Measurements from ENCODE around the gene CAMSAP1.

Gene CAMSAP1

DNA sequence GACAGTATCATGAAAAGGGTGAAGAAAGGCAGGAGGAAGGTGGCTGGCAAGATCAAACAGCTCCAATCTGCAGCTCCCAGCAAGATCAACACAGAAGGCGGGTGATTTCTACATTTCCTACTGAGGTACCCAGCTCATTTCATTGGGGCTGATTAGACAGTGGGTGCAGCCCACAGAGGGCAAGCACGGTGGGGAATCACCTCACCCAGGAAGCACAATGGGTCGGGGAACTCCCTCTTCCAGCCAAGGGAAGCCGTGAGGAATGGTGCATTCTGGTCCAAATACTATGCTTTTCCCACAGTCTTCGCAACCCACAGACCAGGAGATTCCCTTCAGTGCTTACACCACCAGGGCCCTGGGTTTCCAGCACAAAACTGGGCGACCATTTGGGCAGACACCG lies 66.8 kb downstream of the CAMSAP1 start:
- DNase-seq (ENCODE audit: low read depth in 2 of 2) = no peak

DNA sequence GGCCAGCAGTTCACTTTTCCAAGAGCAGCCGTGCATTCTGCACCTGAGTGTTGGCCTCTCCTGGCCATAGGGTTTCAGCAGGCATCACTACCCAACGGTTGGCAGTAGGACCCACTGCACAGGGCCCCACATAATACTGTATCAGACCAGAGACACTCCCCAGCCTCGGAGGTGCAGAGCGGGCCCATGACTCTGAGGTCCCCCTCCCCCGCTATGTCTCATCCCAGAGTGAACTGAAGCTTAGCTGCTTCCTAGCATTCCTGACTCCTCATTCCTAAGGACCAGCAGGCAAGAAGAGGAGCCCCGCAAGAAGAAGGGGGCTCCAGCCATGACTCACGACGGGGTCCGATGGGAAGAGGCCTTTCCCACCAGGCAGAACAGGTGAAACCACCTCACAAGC lies 67.2 kb downstream of the CAMSAP1 start:
- no peak for DNase-seq (ENCODE audit: low read depth in 2 of 2)

GRCh38 chr9:135839516-135839915 lies 67.8 kb downstream of the CAMSAP1 start:
- DNase-seq (ENCODE audit: low read depth in 2 of 2) = no peak

- DNase-seq (ENCODE audit: low read depth in 2 of 2) = no peak
Observed at GRCh38 chr9:135835131-135835530, 72.2 kb downstream of the CAMSAP1 start.

GRCh38 chr9:135833864-135834263 lies 73.5 kb downstream of the CAMSAP1 start:
- no peak for DNase-seq (ENCODE audit: low read depth in 2 of 2)

DNA sequence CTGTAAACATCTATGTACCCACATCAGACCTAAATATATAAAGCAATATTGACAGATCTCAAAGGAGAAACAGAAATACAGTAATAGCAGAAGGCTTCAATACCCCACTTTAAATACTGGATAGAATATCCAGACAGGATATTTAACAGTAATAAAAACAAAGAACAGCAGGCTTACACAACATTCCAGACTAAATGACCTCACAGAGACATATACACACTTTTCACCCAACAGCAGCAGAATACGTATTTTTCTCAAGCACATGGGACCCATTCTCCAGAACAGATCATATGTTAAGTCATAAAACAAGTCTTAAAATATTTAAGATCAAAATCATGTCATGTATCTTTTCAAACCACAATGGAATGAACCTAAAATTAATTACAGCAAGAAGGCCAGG lies 76.8 kb downstream of the CAMSAP1 start:
- no peak for DNase-seq (ENCODE audit: low read depth in 2 of 2)

DNA sequence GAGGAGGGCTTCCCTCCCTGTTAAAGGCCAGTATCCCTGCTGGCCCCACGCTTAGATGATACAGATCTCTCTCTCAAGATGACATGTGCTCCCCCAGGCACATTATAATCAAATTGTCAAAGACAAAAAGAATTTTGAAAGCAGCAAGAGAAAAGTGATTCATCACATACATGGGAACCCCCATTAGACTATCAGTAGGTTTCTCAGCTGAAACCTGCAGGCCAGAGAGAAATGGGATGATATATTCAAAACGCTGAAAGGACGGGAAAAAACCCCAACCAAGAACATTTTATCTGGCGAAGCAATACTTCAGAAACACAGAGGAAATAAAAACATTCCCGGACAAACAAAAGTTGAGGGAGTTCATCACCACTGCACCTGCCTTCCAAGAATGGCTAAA lies 78.7 kb downstream of the CAMSAP1 start:
- DNase-seq (ENCODE audit: low read depth in 2 of 2) = no peak

- DNase-seq (ENCODE audit: low read depth in 2 of 2) = no peak
Observed at GRCh38 chr9:135827866-135828580, 79.3 kb downstream of the CAMSAP1 start.

GRCh38 chr9:135827301-135827700 lies 80.0 kb downstream of the CAMSAP1 start:
- DNase-seq (ENCODE audit: low read depth in 2 of 2) = no peak

DNA sequence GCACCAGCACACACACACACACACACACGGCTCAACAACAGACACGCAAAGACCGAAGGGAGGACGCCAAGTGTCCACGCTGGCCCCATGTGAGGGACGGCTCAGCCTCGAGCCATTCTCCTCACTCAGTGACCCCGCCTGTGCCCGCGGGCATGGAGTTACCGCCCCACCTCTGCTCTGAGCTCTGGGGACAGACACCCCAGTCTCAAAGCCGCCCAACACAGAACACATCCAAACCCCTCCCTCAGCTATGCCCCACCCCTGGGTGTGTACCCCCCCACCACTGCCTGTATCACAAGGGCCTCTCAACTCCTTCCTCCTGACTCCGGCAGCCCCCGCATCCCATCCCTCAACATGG lies 81.2 kb downstream of the CAMSAP1 start:
- no peak for DNase-seq (ENCODE audit: low read depth in 2 of 2)

GRCh38 chr9:135825435-135826187 lies 81.7 kb downstream of the CAMSAP1 start:
- no peak for DNase-seq (ENCODE audit: low read depth in 2 of 2)

GRCh38 chr9:135823036-135823435 lies 84.3 kb downstream of the CAMSAP1 start:
- DNase-seq (ENCODE audit: low read depth in 2 of 2) = no peak

- DNase-seq (ENCODE audit: low read depth in 2 of 2) = no peak
Observed at GRCh38 chr9:135822374-135822755, 85.0 kb downstream of the CAMSAP1 start.

DNA sequence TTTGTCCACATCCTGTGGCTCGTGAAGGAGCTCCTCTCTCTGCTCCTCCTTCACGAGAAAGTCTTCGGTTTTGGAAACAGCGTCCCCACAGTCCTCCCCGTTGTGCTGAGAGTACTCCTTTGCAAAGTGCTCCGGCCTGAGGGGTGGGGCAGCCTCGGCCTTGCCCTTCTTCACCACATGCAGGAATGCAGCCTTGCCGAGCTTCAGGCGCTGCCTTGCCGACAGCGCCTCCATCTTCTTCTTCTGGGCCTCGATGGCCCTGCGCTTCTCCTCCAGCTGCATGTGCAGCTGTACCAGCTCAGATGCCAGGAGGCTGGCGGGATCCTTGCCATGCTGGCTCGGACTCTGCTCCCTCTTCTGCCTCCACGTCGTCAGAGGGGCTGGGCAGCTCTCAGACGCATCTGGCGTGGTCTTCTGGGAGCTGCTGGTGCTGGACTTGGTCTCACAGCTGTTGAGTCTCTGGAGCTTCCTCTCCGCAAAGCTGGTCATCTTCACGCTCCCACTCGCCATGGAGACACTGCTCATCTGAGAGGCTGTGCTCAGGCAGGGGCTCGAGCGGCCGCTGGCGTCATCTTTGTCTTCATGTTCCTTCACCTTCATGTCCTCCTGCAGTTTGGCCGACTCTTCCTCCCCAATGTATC lies 85.5 kb downstream of the CAMSAP1 start:
- DNase-seq (ENCODE audit: low read depth in 2 of 2) = no peak

DNA sequence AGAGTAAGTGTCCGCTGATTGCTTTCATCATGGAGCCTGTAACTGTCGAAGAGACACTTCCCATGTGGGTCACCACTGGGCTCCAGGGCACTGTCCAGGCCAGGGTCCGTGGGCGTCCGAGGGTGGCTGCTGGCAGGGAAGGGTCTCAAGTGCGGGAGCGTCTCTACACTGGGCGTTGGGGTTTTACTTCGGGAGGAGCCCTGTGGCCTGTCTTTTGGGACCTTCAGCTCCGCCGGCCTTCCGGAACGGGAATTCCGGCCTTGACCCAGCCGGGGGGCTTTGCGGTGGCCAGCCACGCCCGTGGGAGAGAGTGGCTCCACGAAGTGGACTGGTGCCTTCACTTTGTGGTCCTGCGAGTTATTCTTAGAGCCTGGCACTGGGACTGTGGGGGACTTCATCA lies 86.2 kb downstream of the CAMSAP1 start:
- DNase-seq (ENCODE audit: low read depth in 2 of 2) = no peak

GRCh38 chr9:135820661-135821060 lies 86.7 kb downstream of the CAMSAP1 start:
- DNase-seq (ENCODE audit: low read depth in 2 of 2) = no peak

- no peak for DNase-seq (ENCODE audit: low read depth in 2 of 2)
Observed at GRCh38 chr9:135819905-135820304, 87.4 kb downstream of the CAMSAP1 start.

DNA sequence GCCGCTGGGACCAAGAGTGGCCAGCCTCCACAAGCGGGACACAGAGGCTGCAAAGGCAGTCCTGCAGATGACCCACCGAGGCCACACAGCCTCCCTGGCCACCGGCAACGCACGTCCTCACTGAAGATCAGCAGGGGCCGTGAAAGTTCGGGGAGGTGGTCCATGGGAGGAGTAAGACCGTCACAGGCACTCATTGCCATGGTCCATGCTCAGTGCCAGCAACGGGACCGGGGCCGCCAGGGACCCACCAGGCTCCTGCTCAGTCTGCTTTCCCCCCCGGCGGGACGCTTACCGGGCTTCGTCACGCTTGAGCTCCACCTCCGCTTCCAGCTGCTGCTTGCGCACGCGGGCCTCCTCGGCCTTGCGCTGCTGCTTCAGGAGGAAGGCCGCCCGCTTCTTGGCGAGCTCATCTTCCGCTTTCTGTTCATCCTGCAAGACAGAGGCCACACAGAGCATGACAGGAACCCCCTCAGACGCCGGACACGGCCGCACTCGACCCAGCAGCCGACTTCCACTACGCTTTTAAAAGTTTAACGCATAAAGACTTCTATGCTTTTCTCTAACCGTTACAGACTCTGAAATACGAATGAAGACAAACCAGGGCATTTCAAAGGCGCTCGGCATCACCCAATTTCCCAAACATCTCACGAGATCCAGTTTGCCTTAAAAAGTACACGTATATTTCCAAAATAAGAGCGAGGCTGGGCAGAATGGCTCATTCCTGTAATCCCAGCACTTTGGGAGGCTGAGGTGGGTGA lies 88.4 kb downstream of the CAMSAP1 start:
- DNase-seq (ENCODE audit: low read depth in 2 of 2) = no peak

GRCh38 chr9:135817951-135818717 lies 89.2 kb downstream of the CAMSAP1 start:
- DNase-seq (ENCODE audit: low read depth in 2 of 2) = no peak

- DNase-seq (ENCODE audit: low read depth in 2 of 2) = no peak
Observed at GRCh38 chr9:135816651-135816970, 90.7 kb downstream of the CAMSAP1 start.

- no peak for DNase-seq (ENCODE audit: low read depth in 2 of 2)
Observed at GRCh38 chr9:135815830-135816650, 91.3 kb downstream of the CAMSAP1 start.
